MCF 10A (cell line): ENCODE results near the gene OR5K2. TPM values are rescaled to one million over a fixed set of nuclear protein-coding genes. Genes with fewer than 3 reads are reported as not detected.

Source experiments
- BruUV-seq: library from RNA; stranded (reverse); fragments of 400-500 nt; replicated peaks from 2 replicates; lab custom pipeline; 2021; lab: Mats Ljungman, UMichigan
- CTCF ChIA-PET: fragments of 300-600 bp; sonication (Branson Sonifier 250); formaldehyde crosslinking; extraction: SDS; loops from one replicate; lab custom pipeline; 2021; ENCODE audit warnings: antibody characterized with exemption, inconsistent platforms; lab: Yijun Ruan, JAX
- POLR2A ChIA-PET: fragments of 300-600, 350-650 bp; sonication (Branson Sonifier 250); formaldehyde crosslinking; extraction: SDS; loops from one replicate; lab custom pipeline; 2020; ENCODE audit warnings: antibody characterized with exemption, inconsistent platforms; lab: Yijun Ruan, JAX
- DNase-seq: peaks from one replicate; pipeline ENCODE4 v3.0.0-alpha.2; 2018; ENCODE audit not compliant: unreplicated experiment
- H3K27ac Mint-ChIP-seq: one replicate; pipeline ENCODE4 v1.8.0; 2022; ENCODE audit warnings: mild to moderate bottlenecking, low read depth, mixed read lengths; ENCODE audit not compliant: unreplicated experiment
- H3K27me3 Mint-ChIP-seq: one replicate; pipeline ENCODE4 v1.8.0; 2022; ENCODE audit warnings: mixed read lengths; ENCODE audit not compliant: insufficient read depth, unreplicated experiment
- H3K36me3 Mint-ChIP-seq: one replicate; pipeline ENCODE4 v1.8.0; 2022; ENCODE audit warnings: mild to moderate bottlenecking, moderate library complexity, mixed read lengths; ENCODE audit not compliant: insufficient read depth, unreplicated experiment
- H3K4me1 Mint-ChIP-seq: one replicate; pipeline ENCODE4 v1.8.0; 2022; ENCODE audit warnings: mixed read lengths; ENCODE audit not compliant: insufficient read depth, unreplicated experiment
- H3K4me3 Mint-ChIP-seq: one replicate; pipeline ENCODE4 v1.8.0; 2022; ENCODE audit warnings: mild to moderate bottlenecking, moderate library complexity, mixed read lengths; ENCODE audit not compliant: unreplicated experiment
- H3K9me3 Mint-ChIP-seq: one replicate; pipeline ENCODE4 v1.8.0; 2022; ENCODE audit warnings: mixed read lengths; ENCODE audit not compliant: unreplicated experiment
- CTCF ChIP-seq: fragments of 200-600 bp; IDR thresholded peaks from one replicate; pipeline ENCODE4 v1.8.0; 2022; ENCODE audit warnings: antibody characterized with exemption, mild to moderate bottlenecking; ENCODE audit not compliant: unreplicated experiment
- intact Hi-C: fragments of 100-400 bp; cut with micrococcal nuclease; formaldehyde crosslinking; loops from 2 replicates; pipeline ENCODE4 v1.14.1; 2022
- total RNA-seq: library from RNA; stranded (reverse); gene quantifications from 2 replicates; pipeline ENCODE4 v1.2.3, GENCODE V29; 2022

OR5K2 gene
- total RNA-seq, 1 experiment from 2014 or later = not detected

- POLR2A ChIA-PET = interaction anchor here (0.7 kb wide), 1 partner anchor 37 kb away, joined by 3 read pairs; no protein-coding TSS in a partner anchor
- Mint-ChIP-seq H3K27me3 (no peaks in the 10 kb centered on the region), H3K36me3 (peaks cover 9% of the 10 kb centered on the region), H3K4me3 (no peak overlapping the region), H3K27ac (no peak overlapping the region), H3K9me3 (no peaks in the 10 kb centered on the region), H3K4me1 (peaks cover 6% of the 10 kb centered on the region)
- intact Hi-C loops = no loop called here
- TF ChIP-seq CTCF = no peak
- no peak for DNase-seq
- CTCF ChIA-PET = interaction anchor here (0.8 to 1.2 kb wide), 2 partner anchors 48 to 486 kb away, joined by 3 to 5 read pairs; no protein-coding TSS in a partner anchor
- BruUV-seq = no TSS peak
These were observed 28.0 kb downstream of the OR5K2 start for GRCh38 chr3:98525494-98525893.

GRCh38 chr3:98528474-98529346 is 31.2 kb downstream of the OR5K2 start:
- no TSS peak for BruUV-seq
- no peak for DNase-seq
- ChIA-PET CTCF (interaction anchor here (0.5 to 1.0 kb wide), 2 partner anchors 8 to 201 kb away, joined by 3 read pairs; no protein-coding TSS in a partner anchor), POLR2A (no interaction called here)
- Mint-ChIP-seq H3K27ac (no peak overlapping the region), H3K4me1 (no peaks in the 10 kb centered on the region), H3K27me3 (no peaks in the 10 kb centered on the region), H3K4me3 (no peak overlapping the region), H3K36me3 (no peaks in the 10 kb centered on the region), H3K9me3 (no peaks in the 10 kb centered on the region)
- intact Hi-C loops = no loop called here
- TF ChIP-seq CTCF = no peak

GRCh38 chr3:98529856-98530459 is 32.5 kb downstream of the OR5K2 start:
- Mint-ChIP-seq H3K36me3 (no peaks in the 10 kb centered on the region), H3K27ac (no peak overlapping the region), H3K4me1 (no peaks in the 10 kb centered on the region), H3K9me3 (no peaks in the 10 kb centered on the region), H3K27me3 (no peaks in the 10 kb centered on the region), H3K4me3 (no peak overlapping the region)
- no peak for TF ChIP-seq CTCF
- no TSS peak for BruUV-seq
- intact Hi-C loops = no loop called here
- CTCF ChIA-PET = interaction anchor here (0.6 to 1.1 kb wide), 3 partner anchors 60 to 490 kb away, joined by 3 read pairs; no protein-coding TSS in a partner anchor
- DNase-seq = no peak
- POLR2A ChIA-PET = no interaction called here

GRCh38 chr3:98530676-98531075 is 33.2 kb downstream of the OR5K2 start:
- Mint-ChIP-seq H3K9me3 (no peaks in the 10 kb centered on the region), H3K36me3 (no peaks in the 10 kb centered on the region), H3K4me1 (no peaks in the 10 kb centered on the region), H3K4me3 (no peak overlapping the region), H3K27me3 (no peaks in the 10 kb centered on the region), H3K27ac (no peak overlapping the region)
- intact Hi-C loops = no loop called here
- CTCF ChIA-PET = interaction anchor here (0.6 to 1.1 kb wide), 2 partner anchors 60 to 491 kb away, joined by 3 read pairs; no protein-coding TSS in a partner anchor
- POLR2A ChIA-PET = no interaction called here
- BruUV-seq = no TSS peak
- no peak for TF ChIP-seq CTCF
- no peak for DNase-seq
